HG03469 (cell line): ENCODE data around the gene MSLN.
"Not testable (repeated sequence)": the region's sequence is repeated elsewhere in the genome, so short reads cannot be mapped to it uniquely, and the experiment has no call there.

Experiments
- ATAC-seq: cut with Tn5 transposase; IDR thresholded peaks from one replicate; pipeline ENCODE4 v1.9.1; 2021; ENCODE audit warnings: mild to moderate bottlenecking, moderate library complexity, moderate number of reproducible peaks; ENCODE audit not compliant: unreplicated experiment

MSLN gene

DNA sequence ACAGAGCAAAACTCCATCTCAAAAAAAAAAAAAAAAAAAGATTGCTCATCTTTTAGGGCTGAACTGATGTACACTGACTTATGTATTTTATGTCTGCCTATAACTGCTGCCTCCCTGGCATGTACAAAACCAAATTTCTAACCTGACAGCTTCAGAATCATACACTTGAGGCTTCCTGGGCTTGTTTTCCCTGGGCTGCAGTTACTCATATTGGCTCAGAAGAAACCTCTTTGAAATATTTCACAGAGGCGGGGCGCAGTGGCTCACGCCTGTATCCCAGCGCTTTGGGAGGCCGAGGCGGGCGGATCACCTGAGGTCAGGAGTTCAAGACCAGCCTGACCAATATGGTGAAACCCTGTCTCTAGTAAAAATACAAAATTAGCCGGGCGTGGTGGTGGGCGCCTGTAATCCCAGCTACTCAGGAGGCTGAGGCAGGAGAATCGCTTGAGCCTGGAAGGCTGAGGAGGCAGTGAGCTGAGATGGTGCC is 6.4 kb upstream of the MSLN start:
- not testable (repeated sequence) for ATAC-seq

DNA sequence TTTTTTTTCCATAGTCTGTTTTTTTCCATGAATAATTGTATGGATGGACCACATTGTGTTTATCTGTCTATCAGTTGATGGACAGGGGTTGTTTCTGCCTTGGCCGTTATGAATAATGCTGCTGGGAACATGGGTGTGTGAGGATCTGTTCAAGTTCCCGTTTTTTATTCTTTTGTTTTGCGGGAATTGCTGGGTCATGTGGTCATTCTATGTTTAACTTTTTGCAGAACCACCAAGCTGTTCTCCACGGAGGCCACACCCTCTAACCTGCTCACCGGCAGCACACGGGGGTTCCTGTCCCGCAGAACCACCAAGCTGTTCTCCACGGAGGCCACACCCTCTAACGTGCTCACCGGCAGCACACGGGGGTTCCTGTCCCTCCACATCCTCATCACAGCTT is 5.9 kb upstream of the MSLN start:
- no peak for ATAC-seq

DNA sequence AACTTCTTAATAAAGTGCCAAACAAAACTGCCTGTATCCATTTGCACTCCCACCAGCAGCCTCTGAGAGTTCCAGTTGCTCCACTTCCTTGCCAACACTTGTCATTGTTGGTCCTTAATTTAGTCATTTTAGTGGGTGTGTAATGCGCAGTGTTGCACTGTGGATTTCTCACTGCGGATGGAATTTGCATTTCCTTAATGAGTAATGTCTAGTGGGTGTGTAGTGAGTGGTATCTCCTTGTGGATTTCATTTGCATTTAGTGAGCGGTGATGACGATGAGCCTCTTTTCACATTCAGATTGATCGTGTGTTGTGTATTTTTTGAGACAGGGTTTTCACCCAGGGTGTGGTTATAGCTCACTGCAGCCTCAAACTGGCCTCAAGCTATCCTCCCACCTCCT is 4.1 kb upstream of the MSLN start:
- ATAC-seq: no peak

DNA sequence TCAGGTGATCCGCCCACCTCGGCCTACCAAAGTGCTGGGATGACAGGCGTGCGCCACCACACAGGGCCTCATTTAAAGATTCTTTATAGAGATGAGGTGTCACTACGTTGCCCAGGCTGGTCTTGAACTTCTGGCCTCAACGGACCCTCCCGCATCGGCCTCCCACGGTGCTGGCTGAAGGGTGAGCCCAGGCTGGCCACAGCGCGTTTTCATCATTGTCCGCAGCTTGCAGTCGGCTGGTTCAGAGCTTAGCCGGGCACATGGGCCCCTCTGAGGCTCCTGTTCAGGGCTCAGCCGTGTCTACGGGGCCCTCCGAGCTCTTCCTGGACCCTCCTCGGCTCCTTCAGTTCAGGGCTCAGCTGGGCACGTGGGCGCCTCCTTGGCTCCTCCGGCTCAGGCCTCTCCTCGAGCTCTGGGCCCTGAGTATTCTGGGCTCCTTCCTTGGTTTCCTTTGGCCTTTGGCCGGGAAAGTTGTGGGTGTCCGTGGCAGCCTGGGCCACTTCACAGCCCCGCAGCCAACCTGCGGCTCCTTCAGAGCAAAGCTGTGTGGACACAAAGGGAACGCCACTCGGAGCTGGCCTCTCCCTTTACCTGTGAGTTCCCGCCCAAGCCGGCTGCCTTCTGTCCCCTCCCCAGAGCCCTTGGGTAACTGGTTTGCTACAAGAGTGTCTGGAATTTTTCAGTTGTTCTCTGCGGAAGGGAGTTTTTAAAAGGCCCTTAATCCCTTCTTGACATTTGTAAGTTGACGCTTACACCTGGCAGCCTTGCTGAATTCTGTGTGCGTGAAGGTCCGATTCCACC is 1.2 kb upstream of the MSLN start:
- no peak for ATAC-seq

DNA sequence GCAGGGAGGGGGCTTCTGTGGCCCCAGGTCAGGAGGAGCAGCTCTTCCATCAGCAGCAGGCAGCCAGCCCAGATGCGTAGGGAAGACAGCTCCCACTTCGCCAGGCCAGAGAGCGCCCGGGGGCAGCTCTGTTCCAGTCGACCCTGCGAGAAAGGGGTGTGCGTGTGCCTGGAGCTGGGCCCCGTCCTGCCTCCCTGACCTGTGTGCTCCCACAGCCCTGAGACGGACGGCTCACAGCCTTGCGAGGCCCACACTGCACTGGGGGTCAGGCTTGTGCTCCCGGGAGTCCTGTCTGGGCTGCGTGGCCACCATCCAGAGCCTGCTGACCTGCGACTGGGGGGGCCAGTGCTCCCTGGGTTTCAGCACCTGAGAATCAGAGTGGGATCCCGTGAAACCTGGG is 469 bp upstream of the MSLN start:
- ATAC-seq: no peak

DNA sequence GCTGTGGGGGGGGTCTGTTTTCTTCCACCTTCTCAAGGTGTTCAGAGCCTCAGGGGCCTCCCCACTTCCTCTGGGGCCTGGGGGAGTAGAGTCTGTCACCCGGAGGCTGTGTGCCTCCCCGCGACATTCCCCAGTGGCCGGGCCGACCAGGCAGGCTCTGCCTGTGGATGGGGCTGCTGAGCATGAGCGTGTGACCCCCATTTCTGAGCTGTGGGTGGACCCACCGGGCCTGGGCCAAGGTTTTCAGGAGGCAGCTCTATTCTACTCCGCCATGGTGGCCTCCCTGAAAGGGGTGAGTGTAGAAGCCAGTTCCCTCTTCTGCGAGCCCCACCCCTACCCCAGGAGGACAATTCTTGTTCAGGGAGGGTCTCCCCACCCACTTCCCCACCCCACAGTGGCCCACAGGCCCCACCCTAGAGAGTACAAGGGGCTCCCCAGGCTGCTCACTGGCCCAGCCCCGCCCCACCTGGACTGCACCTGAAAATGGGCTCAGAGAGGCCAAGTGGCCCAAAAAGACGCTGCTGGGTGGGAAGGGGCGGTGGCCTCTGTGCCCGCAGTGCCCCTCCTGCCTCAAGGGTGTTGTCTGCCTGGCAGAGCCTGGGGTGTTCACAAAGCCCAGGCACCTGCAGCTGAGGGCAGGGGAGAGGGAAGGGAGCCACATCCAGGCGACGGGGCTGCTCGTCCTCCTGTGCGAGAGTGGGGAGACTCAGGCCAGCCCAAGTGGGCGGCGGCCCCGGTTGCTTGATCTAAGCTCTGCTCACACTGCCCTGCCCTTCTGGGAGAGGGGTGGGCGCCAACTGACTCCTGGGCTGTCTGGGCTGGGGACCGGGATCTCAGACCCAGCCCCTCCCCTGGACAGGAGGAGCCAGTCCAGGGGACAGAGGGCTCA is 1.3 kb downstream of the MSLN start:
- no peak for ATAC-seq

DNA sequence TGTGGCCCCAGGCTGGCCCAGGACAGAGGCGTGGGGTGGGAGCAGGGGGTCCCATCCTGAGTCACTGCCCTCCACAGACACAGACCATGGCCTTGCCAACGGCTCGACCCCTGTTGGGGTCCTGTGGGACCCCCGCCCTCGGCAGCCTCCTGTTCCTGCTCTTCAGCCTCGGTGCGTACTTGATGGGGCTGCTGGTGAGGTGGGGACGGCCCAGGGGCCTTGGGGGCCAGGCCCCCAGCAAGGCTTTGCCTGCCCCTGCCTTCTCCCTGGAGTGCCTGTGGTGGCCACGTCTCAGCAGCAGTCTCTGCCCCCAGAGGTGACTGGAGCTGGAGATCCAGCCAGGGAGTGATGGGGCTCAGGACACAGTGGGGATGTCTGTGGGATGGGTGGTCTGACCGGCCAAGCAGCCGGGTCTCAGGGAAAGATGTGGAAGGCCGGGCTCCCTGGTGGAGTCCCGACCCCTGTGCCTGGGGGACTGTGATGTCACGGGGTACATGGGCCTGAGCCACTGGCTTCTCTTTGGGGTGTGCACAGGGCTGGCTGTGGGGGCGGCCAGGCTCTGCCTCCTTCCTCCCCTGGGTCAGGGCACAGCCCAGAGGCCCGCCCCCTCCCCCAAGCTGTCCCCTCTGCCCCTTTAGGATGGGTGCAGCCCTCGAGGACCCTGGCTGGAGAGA is 2.2 kb downstream of the MSLN start:
- no peak for ATAC-seq

DNA sequence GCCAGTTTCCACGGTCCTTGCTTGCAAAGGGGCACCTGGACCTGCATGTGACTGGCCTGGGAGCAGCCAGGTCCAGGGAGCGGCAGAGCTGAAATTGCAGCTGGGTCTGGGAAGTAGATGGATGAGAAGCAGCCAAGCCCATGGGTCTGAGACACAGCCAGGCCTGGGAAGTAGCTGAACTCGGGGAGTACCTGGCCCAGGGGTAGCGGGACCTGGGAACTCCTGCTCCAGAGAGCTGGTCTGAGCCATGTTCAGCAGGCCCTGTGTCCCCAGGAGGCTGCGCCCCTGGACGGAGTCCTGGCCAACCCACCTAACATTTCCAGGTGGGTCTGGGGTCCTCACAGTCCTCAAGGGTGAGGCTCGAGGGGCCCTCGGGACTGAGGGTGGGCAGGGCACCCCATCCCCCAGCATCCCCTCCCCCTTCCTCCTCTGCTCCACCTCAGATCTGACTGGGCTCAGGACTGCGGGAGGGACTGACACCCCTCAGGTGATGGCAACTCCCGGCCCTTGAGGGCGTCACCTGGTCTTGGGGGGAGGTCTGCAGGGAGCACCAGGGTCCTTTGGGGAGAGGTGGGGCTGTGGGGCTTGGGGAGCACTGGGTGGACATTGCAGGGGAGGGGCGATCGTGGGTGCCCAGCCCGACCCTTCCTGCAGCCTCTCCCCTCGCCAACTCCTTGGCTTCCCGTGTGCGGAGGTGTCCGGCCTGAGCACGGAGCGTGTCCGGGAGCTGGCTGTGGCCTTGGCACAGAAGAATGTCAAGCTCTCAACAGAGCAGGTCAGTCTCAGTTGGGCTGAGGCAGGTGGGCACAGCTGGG is 3.0 kb downstream of the MSLN start:
- no peak for ATAC-seq

DNA sequence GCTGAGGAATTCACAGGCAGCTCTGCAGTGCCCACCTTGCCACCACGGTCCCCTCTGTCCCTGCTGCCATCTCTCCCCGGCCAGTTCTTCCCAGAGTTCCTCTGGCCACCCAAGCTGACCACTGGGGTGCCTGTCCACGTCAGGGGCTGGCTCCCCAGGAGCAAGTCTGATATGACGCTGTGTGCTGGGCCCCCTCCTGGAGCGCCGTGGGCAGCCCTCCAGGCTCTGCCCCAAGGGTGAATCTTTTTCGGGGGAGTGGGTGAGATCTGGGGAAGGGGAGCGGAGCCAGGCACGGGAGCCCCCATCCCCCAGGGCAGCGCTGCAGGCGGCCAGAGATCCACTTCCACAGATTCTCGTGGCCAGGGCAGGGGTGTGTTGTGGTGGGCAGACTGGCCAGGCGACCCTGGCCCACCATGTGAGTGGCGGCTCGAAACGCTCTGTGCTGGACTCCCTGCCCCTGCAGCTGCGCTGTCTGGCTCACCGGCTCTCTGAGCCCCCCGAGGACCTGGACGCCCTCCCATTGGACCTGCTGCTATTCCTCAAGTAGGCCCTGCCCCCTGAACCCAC is 3.7 kb downstream of the MSLN start:
- no peak for ATAC-seq

DNA sequence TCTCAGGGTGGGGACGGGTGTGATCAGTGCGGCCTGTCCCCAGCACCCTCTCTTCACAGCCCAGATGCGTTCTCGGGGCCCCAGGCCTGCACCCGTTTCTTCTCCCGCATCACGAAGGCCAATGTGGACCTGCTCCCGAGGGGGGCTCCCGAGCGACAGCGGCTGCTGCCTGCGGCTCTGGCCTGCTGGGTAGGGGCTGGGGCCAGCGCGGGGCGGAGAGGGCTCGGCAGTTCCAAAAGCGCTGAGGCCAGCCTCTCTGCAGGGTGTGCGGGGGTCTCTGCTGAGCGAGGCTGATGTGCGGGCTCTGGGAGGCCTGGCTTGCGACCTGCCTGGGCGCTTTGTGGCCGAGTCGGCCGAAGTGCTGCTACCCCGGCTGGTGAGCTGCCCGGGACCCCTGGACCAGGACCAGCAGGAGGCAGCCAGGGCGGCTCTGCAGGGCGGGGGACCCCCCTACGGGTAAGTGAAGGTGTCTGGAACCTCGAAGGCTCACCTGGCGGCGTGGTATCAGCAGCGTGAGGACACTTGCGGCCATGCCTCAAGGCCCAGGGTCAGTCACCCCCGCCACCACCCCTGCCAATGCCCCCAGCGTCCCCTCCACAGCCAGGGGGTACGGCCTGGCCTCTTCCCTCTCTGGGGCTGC is 4.4 kb downstream of the MSLN start:
- no peak for ATAC-seq

DNA sequence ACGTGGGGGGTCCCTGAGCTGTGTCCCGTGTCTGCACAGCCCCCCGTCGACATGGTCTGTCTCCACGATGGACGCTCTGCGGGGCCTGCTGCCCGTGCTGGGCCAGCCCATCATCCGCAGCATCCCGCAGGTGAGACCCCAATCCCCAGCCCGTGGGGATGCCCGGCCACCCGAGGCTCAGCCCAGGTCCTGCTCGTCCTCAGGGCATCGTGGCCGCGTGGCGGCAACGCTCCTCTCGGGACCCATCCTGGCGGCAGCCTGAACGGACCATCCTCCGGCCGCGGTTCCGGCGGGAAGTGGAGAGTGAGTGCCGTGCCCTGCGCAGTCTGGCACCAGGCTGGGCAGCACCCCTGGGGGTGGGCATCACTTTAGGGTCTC is 4.9 kb downstream of the MSLN start:
- no peak for ATAC-seq

DNA sequence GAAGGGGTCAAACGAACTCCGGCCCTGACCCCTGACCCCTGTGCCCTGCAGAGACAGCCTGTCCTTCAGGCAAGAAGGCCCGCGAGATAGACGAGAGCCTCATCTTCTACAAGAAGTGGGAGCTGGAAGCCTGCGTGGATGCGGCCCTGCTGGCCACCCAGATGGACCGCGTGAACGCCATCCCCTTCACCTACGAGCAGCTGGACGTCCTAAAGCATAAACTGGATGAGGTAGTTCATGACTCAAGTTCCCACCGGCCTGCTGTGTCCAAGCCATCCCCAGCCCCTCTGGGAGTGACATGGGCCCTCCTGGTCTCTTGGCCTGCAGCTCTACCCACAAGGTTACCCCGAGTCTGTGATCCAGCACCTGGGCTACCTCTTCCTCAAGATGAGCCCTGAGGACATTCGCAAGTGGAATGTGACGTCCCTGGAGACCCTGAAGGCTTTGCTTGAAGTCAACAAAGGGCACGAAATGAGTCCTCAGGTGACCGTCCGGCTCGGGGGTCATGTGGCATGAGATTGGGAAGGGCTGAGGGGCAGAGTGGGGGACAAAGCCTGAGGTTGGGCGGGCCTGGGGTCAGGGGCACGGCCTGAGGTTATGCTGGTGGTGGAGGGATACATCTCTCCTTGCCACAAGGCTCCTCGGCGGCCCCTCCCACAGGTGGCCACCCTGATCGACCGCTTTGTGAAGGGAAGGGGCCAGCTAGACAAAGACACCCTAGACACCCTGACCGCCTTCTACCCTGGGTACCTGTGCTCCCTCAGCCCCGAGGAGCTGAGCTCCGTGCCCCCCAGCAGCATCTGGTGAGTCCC is 5.7 kb downstream of the MSLN start:
- ATAC-seq: no peak

DNA sequence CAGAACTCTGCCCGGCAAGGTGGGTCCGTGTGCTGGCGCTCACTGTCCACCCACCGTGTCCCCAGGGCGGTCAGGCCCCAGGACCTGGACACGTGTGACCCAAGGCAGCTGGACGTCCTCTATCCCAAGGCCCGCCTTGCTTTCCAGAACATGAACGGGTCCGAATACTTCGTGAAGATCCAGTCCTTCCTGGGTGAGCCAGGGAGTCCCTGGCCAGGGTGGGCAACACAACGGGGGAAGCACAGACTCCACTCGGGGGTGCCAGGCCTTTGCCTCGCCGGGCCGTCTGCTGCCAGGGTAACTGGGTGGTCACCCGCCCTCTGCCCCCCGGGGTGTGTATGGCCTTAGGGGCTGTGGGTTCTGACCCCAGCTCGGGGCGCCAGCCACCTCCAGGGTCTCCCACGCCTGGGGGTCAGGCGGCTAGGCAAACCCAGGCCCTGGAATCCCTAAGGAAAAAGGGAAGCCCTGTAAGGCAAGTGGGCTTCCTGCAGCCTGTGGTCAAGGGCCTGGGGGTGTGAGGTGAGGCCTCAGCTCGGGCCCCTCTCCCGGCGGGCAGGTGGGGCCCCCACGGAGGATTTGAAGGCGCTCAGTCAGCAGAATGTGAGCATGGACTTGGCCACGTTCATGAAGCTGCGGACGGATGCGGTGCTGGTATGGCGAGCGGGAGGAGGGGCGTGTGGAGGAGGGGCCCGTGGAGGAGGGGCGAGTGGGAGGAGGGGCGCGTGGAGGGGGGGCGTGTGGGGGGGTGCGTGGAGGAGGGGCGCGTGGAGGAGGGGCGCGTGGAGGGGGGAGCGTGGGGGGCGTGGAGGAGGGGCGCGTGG is 6.5 kb downstream of the MSLN start:
- no peak for ATAC-seq

DNA sequence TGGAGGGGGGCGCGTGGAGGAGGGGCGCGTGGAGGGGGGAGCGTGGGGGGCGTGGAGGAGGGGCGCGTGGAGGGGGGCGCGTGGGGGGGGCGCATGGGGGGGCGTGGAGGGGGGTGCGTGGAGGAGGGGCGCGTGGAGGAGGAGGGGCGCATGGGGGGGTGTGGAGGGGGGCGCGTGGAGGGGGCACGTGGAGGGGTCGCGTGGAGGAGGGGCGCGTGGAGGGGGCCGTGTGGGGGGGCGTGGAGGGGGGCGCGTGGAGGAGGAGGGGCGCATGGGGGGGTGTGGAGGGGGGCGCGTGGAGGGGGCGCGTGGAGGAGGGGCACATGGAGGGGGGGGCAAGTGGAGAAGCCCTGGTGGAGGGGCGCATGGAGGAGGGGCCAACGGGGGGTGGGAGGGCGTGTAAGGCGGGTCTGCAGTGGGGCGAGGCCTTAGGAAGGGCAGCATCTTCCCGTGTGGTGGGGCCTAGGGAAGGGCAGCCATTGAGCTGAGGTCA is 7.3 kb downstream of the MSLN start:
- ATAC-seq: no peak

DNA sequence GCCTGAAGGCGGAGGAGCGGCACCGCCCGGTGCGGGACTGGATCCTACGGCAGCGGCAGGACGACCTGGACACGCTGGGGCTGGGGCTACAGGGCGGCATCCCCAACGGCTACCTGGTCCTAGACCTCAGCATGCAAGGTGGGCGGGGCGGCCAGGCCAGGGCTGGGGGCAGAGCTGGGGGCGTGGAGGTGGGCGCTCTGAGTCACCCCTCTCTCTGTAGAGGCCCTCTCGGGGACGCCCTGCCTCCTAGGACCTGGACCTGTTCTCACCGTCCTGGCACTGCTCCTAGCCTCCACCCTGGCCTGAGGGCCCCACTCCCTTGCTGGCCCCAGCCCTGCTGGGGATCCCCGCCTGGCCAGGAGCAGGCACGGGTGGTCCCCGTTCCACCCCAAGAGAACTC is 7.9 kb downstream of the MSLN start:
- ATAC-seq: no peak

DNA sequence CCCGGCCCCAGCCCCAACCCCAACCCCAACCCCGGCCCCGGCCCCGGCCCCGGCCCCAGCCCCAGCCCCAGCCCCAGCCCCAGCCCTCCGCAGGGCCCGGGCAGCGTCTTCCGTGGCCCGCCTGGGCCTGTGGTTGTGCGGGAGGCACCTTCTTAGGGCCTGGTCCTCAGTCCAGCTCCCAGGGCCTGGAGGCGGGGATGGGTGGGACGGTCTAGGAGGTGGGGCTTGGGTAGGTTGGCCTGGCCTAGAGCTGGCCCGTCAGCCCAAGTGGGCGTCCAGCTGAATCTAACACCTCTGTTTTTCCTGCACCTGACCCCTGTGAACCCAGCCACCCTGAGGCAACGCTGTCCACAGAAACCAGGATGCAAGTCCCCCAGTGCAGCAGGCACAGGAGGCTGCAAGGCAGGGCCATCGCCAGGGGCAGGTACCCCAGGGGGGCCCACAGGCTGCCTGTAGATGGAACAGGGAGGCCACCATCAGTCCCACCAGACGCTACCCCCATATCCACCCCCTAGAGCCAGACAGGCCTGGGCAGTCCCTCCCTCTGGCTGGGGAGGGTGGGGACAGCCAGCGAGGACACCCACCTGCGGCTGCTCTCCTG is 8.8 kb downstream of the MSLN start:
- ATAC-seq: no peak

DNA sequence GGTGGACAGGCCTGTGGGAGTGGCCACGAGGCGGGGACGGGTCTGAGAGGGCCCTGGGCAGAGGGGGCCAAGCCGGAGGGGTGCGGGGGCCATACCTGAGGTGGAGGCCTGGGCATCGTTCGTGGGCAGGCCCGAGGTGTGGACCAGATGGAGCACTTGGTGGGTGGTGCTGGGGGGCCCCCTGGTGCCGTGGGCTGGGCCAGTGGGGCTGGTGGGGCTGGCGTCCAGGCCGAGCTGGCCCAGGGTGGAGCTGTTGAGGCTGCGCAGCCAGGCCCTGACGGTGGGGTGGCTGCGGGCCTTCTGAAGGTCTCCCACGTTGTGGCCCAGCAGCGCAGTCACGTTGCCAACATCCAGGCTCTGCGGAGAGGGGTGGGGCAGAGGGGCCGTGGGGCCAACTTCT is 9.4 kb downstream of the MSLN start:
- ATAC-seq: no peak

DNA sequence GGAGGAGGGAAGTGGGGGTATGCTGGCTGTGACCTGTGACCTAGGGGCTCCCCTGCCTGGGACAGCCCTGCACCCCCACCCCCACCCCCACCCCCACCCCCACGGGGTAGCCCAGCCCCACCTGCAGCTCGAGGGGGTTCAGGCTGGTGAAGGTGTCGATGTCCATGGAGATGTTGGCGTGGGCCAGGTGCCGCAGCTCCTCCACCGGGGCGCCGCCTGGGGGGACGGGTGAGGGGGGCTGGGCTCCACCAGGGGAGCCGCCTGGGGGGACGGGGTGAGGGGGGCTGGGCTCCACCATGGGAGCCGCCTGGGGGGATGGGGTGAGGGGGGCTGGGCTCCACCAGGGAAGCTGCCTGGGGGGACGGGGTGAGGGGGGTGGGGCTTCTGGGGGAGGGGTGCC is 9.9 kb downstream of the MSLN start:
- ATAC-seq: no peak
